ENCODE data around the gene DCLRE1B.

Gene DCLRE1B

DNA sequence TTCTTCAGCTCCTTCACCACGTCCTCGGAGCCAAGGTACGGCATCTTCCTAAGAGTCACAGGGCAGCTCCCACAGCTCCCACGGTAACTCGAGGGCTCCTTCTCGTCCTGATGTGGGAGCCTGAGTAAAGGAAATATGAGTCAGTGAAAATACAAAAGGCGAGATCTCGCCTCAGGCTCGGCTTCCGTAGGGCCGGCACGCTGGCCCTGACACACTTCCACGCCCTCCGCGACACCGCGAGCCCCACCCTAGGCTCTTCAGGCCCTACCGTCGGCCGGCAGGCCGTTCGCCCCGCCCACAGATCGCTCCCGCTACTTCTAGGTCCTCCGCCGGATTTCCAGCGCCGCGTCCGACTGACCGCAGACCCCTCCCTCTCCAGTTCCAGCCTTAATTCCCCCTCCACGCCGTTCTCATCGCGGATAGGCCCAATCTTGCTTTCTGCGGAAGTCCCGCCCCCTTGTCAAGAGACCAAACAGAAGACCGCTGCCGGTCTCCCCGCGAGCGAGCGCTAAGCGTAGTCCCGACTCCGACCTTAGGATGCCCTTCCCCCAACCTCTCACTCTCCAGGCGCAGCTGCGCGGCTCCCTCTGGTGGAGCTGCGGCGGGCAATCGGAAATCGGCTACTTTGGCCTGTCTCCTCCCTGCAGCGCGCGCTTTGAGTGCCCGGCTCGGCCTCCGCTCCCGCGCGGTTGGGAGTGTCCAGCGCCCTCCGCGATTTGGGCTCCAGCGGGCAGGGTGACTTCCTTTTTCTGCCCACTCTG lies at the start of gene DCLRE1B, which contains the start of gene AP4B1:
Gene DCLRE1B (plus strand): TSS at position 653 of the 761 bp plus-strand sequence. CDS start 261 bp downstream, outside the sequence.
Gene AP4B1 (minus strand): TSS at position 126 of the 761 bp plus-strand sequence. CDS start 82 bp downstream, at position 44.
- Histone ChIP-seq H3K9ac (ENCODE audit: low read length in 2 of 2) (peak within 1 kb of the TSS; percentile 78 to 97), H3K4me1 (ENCODE audit: control insufficient read depth, insufficient read depth, low read length) (peaks cover 9% of the 10 kb centered on the region), H3K36me3 (ENCODE audit: control insufficient read depth in 2 of 2, insufficient read depth in 2 of 2, low read length in 2 of 2) (peaks cover 5 to 19% of the 10 kb centered on the region in 2 donors), H3K27ac (ENCODE audit: low read length) (peak within 1 kb of the TSS; percentile 91), H3K4me3 (ENCODE audit: low read length in 2 of 2) (peak within 1 kb of the TSS; percentile 99), H3K27me3 (ENCODE audit: control insufficient read depth in 1 of 2, insufficient read depth in 2 of 2, low read length in 2 of 2) (no peaks in the 10 kb centered on the region), H3K9me3 (ENCODE audit: control insufficient read depth in 2 of 2, low read length in 2 of 2) (no peaks in the 10 kb centered on the region)

DNA sequence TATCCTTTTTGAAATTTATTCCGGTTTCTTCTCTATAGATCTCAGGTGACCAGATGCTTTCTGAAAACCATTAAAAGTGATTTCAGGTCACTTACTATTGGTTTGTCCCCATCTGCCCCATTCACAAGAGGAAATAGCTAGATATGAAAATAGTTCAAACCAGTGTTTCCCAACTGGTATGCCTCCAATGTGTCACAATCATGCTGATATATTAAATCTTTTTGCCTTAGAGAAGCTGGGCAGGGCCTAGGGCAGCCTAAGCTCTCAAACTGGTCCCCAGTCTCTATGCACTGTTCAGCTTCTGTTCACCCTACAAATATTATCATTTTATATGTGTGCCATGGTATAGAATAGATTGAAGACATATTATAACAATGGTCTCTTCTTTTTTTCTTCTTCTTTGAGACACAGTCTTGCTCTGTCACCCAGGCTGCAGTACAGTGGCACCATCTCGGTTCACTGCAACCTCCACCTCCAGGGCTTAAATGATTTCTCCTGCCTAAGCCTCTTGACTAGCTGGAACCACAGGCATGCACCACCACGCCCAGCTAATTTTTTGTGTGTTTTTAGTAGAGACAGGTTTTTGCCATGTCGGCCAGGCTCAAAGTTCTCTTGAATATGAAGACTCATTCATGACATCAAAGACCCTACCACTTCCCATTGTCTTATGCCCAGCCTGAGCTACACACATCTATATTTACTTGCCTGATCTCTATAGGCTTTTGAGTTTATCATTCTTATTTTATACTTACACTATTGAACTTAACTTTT lies 49.3 kb upstream of the DCLRE1B start:
- Histone ChIP-seq H3K4me1 (ENCODE audit: control insufficient read depth, insufficient read depth, low read length) (no peaks in the 10 kb centered on the region), H3K27me3 (ENCODE audit: control insufficient read depth in 1 of 2, insufficient read depth in 2 of 2, low read length in 2 of 2) (no peaks in the 10 kb centered on the region), H3K4me3 (ENCODE audit: low read length in 2 of 2) (no peak overlapping the region), H3K9ac (ENCODE audit: low read length in 2 of 2) (no peak overlapping the region), H3K27ac (ENCODE audit: low read length) (no peak overlapping the region), H3K36me3 (ENCODE audit: control insufficient read depth in 2 of 2, insufficient read depth in 2 of 2, low read length in 2 of 2) (no peaks in the 10 kb centered on the region), H3K9me3 (ENCODE audit: control insufficient read depth in 2 of 2, low read length in 2 of 2) (no peaks in the 10 kb centered on the region)

DNA sequence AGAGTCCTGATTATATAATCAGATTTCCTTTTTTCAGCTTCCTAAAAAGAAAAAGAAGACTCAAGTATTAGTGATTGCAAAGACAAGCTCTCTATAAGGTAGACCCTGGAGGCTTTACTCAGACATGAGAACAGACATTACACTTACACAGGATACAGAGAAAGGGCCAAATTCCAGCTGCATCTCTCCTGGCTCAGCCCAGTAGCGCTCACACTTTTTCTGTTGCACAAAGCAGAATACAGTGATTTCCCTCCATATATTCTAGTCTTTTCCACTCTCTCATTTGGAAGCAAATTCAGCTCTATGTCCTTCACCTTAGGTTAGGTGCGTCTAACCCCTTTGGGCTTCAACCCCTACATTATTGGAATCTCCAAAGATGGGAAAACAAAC lies 48.7 kb upstream of the DCLRE1B start:
- no peak overlapping the region for H3K4me3 ChIP-seq (ENCODE audit: low read length in 2 of 2)
- H3K9me3 ChIP-seq (ENCODE audit: control insufficient read depth in 2 of 2, low read length in 2 of 2), result no peaks in the 10 kb centered on the region
- no peaks in the 10 kb centered on the region for H3K36me3 ChIP-seq (ENCODE audit: control insufficient read depth in 2 of 2, insufficient read depth in 2 of 2, low read length in 2 of 2)
- H3K4me1 ChIP-seq (ENCODE audit: control insufficient read depth, insufficient read depth, low read length), result no peaks in the 10 kb centered on the region
- H3K27ac ChIP-seq (ENCODE audit: low read length), result no peak overlapping the region
- H3K27me3 ChIP-seq (ENCODE audit: control insufficient read depth in 1 of 2, insufficient read depth in 2 of 2, low read length in 2 of 2), result no peaks in the 10 kb centered on the region
- H3K9ac ChIP-seq (ENCODE audit: low read length in 2 of 2), result no peak overlapping the region

DNA sequence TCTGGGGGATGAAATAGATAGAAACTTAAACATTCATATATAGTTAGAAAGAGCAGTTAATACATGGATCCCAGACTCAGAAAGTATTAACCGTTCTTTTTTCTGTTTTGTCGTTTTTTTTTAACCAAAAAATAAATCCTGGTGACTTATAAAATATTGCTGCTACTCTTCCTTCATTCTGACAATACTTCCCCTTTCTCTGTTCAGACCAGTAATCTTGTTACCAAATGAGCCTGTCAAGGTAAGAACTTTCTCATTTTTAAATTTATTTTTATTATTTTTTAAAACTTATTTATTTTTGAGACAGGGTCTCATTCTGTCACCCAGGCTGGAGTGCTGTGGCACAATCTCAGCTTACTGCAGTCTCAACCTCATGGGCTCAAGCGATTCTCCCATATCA lies 47.4 kb upstream of the DCLRE1B start:
- Histone ChIP-seq H3K27ac (ENCODE audit: low read length) (no peak overlapping the region), H3K27me3 (ENCODE audit: control insufficient read depth in 1 of 2, insufficient read depth in 2 of 2, low read length in 2 of 2) (no peaks in the 10 kb centered on the region), H3K4me3 (ENCODE audit: low read length in 2 of 2) (no peak overlapping the region), H3K9ac (ENCODE audit: low read length in 2 of 2) (no peak overlapping the region), H3K9me3 (ENCODE audit: control insufficient read depth in 2 of 2, low read length in 2 of 2) (no peaks in the 10 kb centered on the region), H3K4me1 (ENCODE audit: control insufficient read depth, insufficient read depth, low read length) (no peaks in the 10 kb centered on the region), H3K36me3 (ENCODE audit: control insufficient read depth in 2 of 2, insufficient read depth in 2 of 2, low read length in 2 of 2) (no peaks in the 10 kb centered on the region)

DNA sequence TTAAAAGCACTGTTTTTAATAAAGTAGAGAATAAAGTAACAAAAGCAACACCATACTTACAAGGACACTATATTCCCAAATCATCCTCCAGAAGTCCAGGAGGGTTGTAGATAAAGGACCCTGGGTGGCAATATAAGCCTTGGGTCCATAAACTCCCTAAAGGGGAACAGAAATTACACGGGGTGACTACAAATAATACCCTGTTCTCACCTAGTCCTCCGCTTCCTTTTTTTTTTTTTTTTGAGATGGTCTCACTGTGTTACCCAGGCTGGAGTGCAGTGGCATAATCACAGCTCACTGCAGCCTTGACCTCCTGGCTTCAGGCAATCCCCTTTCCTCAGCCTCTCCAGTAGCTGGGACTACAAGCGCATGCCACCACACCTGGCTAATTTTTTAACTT lies 46.7 kb upstream of the DCLRE1B start:
- H3K27me3 ChIP-seq (ENCODE audit: control insufficient read depth in 1 of 2, insufficient read depth in 2 of 2, low read length in 2 of 2), result no peaks in the 10 kb centered on the region
- no peaks in the 10 kb centered on the region for H3K36me3 ChIP-seq (ENCODE audit: control insufficient read depth in 2 of 2, insufficient read depth in 2 of 2, low read length in 2 of 2)
- no peaks in the 10 kb centered on the region for H3K9me3 ChIP-seq (ENCODE audit: control insufficient read depth in 2 of 2, low read length in 2 of 2)
- no peaks in the 10 kb centered on the region for H3K4me1 ChIP-seq (ENCODE audit: control insufficient read depth, insufficient read depth, low read length)
- no peak overlapping the region for H3K27ac ChIP-seq (ENCODE audit: low read length)
- no peak overlapping the region for H3K9ac ChIP-seq (ENCODE audit: low read length in 2 of 2)
- H3K4me3 ChIP-seq (ENCODE audit: low read length in 2 of 2), result no peak overlapping the region

DNA sequence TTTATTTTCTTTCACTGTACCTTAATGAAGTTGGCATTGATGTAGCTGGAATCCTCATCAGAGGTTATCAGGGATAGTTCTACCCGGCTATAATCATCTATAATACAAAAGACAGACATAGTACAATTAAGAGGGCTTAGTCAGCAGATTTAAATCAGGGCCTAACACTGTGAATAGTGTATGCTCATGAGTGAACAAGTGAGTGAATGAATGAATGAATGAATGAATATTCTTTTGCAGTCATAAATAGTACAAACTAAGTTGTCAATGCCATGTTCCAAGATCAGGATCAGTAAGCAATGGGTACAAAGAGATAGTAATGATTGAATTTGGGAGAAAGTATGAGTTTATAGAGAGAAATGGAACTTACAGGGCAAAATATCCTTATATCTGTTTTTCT lies 46.1 kb upstream of the DCLRE1B start:
- Histone ChIP-seq H3K4me1 (ENCODE audit: control insufficient read depth, insufficient read depth, low read length) (no peaks in the 10 kb centered on the region), H3K36me3 (ENCODE audit: control insufficient read depth in 2 of 2, insufficient read depth in 2 of 2, low read length in 2 of 2) (no peaks in the 10 kb centered on the region)

DNA sequence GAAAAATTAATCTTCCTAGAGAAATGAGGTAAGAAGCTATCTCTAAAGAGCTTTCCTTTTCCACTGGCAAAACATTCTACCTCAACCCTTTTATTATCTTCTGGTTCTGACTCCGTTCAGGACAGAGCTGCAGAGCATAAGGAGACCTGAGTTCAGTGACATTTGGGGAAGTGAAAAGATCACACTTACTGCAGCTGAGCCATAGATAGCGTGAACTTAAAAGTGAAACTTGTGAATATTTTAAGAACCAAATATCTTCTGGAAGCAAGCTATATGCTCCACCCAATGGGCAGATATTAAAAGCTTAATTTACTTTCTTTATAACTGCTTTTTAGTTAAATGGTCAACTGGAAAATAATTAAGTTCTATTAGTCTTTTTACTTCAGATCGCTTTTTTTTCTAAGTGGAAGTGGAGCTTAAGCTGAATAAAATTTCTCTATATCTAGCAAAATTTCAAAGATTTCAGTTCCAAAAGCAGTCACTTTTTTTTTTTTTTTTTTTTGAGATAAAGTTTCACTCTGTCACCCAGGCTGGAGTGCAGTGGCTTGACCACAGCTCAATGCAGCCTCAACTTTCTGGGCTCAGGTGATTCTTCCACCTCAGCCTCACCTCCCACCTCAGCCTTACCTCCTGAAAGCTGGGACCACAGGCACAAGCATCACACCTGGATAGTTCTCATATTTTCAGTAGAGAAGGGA lies 45.5 kb upstream of the DCLRE1B start:
- Histone ChIP-seq H3K4me1 (ENCODE audit: control insufficient read depth, insufficient read depth, low read length) (no peaks in the 10 kb centered on the region), H3K9me3 (ENCODE audit: control insufficient read depth in 2 of 2, low read length in 2 of 2) (no peaks in the 10 kb centered on the region), H3K27me3 (ENCODE audit: control insufficient read depth in 1 of 2, insufficient read depth in 2 of 2, low read length in 2 of 2) (no peaks in the 10 kb centered on the region), H3K9ac (ENCODE audit: low read length in 2 of 2) (no peak overlapping the region), H3K27ac (ENCODE audit: low read length) (no peak overlapping the region), H3K36me3 (ENCODE audit: control insufficient read depth in 2 of 2, insufficient read depth in 2 of 2, low read length in 2 of 2) (no peaks in the 10 kb centered on the region), H3K4me3 (ENCODE audit: low read length in 2 of 2) (no peak overlapping the region)

More for the DNA sequence above, 46.1 kb upstream of the DCLRE1B start:
- no peak overlapping the region for H3K27ac ChIP-seq (ENCODE audit: low read length)
- no peak overlapping the region for H3K4me3 ChIP-seq (ENCODE audit: low read length in 2 of 2)
- no peaks in the 10 kb centered on the region for H3K27me3 ChIP-seq (ENCODE audit: control insufficient read depth in 1 of 2, insufficient read depth in 2 of 2, low read length in 2 of 2)
- H3K9ac ChIP-seq (ENCODE audit: low read length in 2 of 2), result no peak overlapping the region
- H3K9me3 ChIP-seq (ENCODE audit: control insufficient read depth in 2 of 2, low read length in 2 of 2), result no peaks in the 10 kb centered on the region

DNA sequence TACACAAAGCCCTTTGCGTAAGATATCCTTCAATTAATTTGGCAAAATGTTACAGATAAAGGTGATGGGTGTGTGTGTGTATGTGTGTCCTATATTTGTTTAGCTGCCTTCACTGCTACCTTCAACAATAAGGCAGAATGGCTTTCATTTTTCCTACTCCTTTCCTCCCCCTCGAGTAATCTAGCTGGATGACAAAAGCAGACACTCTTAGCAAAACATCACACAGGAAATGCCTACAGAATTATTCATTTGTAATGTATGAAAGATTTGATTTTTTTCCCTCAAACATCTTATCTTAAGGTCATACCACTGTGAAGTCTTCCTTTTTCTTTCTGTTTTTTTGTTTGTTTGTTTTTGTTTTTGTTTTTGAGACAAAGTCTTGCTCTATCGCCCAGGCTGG lies 44.2 kb upstream of the DCLRE1B start:
- H3K27me3 ChIP-seq (ENCODE audit: control insufficient read depth in 1 of 2, insufficient read depth in 2 of 2, low read length in 2 of 2), result no peaks in the 10 kb centered on the region
- H3K4me3 ChIP-seq (ENCODE audit: low read length in 2 of 2), result no peak overlapping the region
- no peaks in the 10 kb centered on the region for H3K4me1 ChIP-seq (ENCODE audit: control insufficient read depth, insufficient read depth, low read length)
- H3K27ac ChIP-seq (ENCODE audit: low read length), result no peak overlapping the region
- no peaks in the 10 kb centered on the region for H3K36me3 ChIP-seq (ENCODE audit: control insufficient read depth in 2 of 2, insufficient read depth in 2 of 2, low read length in 2 of 2)
- no peak overlapping the region for H3K9ac ChIP-seq (ENCODE audit: low read length in 2 of 2)
- no peaks in the 10 kb centered on the region for H3K9me3 ChIP-seq (ENCODE audit: control insufficient read depth in 2 of 2, low read length in 2 of 2)

DNA sequence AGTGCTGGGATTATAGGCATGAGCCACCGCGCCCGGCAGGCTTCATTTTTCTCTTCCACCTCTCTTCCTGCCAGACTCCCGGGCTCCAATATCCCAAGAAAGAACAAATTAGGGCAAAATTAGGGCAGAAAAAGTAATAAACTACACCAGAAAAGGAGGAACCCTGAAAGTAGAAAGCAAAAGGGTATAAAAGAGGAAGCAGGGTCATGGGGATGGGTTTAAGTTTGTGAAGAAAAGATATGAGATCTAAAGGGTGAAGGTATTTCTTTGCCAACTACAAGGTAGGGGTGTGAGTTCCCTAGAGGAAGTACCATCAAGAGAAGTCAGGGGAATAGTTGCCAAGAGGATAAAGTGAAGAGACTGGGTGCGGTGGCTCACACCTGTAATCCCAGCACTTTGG lies 43.5 kb upstream of the DCLRE1B start:
- Histone ChIP-seq H3K36me3 (ENCODE audit: control insufficient read depth in 2 of 2, insufficient read depth in 2 of 2, low read length in 2 of 2) (no peaks in the 10 kb centered on the region), H3K9ac (ENCODE audit: low read length in 2 of 2) (no peak overlapping the region), H3K4me1 (ENCODE audit: control insufficient read depth, insufficient read depth, low read length) (no peaks in the 10 kb centered on the region), H3K4me3 (ENCODE audit: low read length in 2 of 2) (no peak overlapping the region), H3K27ac (ENCODE audit: low read length) (no peak overlapping the region), H3K27me3 (ENCODE audit: control insufficient read depth in 1 of 2, insufficient read depth in 2 of 2, low read length in 2 of 2) (no peaks in the 10 kb centered on the region), H3K9me3 (ENCODE audit: control insufficient read depth in 2 of 2, low read length in 2 of 2) (no peaks in the 10 kb centered on the region)

DNA sequence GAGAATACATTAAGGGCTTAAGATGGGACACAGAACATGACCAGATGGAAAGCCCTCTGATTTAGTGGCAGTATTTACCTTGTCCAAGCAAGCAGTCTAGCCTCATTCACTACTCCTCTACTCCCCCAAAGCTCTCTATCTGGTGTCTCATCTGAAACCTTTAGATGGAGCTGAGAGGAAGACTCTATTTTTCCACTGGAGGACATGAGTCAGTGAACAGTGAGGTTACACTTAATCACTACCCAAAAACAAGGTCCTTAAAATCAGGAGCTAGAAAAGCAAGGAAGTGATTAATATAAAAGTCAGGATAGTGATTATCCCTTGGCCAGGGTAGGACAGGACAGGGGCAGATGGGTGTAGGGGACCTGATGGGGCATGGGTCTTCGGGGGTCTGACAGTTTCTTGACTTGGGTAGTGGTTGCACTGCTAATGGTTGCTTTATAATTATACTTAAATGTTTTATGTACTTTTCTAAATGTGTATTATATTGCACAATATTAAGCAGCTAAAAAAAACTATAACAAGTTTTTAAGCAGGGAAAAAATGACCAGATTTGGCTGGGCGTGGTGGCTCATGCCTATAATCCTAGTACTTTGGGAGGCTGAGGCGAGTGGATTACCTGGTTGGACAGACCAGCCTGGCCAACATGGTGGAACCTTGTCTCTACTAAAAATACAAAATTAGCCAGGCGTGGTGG lies 36.6 kb upstream of the DCLRE1B start:
- Histone ChIP-seq H3K9ac (ENCODE audit: low read length in 2 of 2) (no peak overlapping the region), H3K4me1 (ENCODE audit: control insufficient read depth, insufficient read depth, low read length) (no peaks in the 10 kb centered on the region), H3K9me3 (ENCODE audit: control insufficient read depth in 2 of 2, low read length in 2 of 2) (no peaks in the 10 kb centered on the region), H3K27ac (ENCODE audit: low read length) (no peak overlapping the region), H3K4me3 (ENCODE audit: low read length in 2 of 2) (no peak overlapping the region), H3K27me3 (ENCODE audit: control insufficient read depth in 1 of 2, insufficient read depth in 2 of 2, low read length in 2 of 2) (no peaks in the 10 kb centered on the region), H3K36me3 (ENCODE audit: control insufficient read depth in 2 of 2, insufficient read depth in 2 of 2, low read length in 2 of 2) (no peaks in the 10 kb centered on the region)
